ENCODE measurements around the gene EXOC1. TPM values are rescaled to one million over a fixed set of nuclear protein-coding genes. Genes with fewer than 3 reads are reported as not detected.

EXOC1 gene
- total RNA-seq, 1 experiment from 2014 or later, result 21.2 TPM

DNA sequence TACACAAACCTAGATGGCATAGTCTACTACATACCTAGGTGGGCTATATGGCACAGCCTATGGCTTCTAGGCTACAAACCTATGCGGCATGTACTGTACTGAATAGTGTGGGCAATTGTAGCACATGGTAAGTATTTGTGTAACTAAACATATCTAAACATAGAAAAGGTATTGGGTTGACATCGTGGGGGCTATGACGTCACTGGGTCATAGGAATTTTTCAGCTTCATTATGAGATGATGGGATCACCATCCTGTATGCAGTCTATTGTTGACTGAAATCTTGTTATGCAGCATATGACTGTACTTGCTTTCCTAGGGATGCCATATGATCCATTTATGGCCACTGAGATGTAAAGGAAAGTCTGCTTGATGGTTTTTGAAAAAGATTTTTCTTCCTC, 35.8 kb upstream of the EXOC1 start:
- H4K91ac ChIP-seq (ENCODE audit: insufficient read length, low read depth, low read length), result no peak overlapping the region
- Mint-ChIP-seq H3K4me3 (no peak overlapping the region), H3K27me3 (ENCODE audit: low read depth) (peaks cover 1% of the 10 kb centered on the region; the same call in 1 of the 2 replicates), H3K27ac (no peak overlapping the region), H3K4me1 (peaks cover 9 to 12% of the 10 kb centered on the region in 2 experiments), H3K36me3 (ENCODE audit: insufficient read depth in 1 of 3, low read depth in 3 of 3) (no peaks in the 10 kb centered on the region), H3K9me3 (no peaks in the 10 kb centered on the region)
- H2AFZ ChIP-seq (ENCODE audit: low read length), result no peak overlapping the region
- no peak overlapping the region for H3K56ac ChIP-seq (ENCODE audit: insufficient read length, low read depth, low read length)
- no peak overlapping the region for H3K9ac ChIP-seq (ENCODE audit: extremely low read depth, insufficient read length, low read length)
- H3K4me2 ChIP-seq (ENCODE audit: insufficient read depth, insufficient read length, low read length), result no peak overlapping the region
- H4K20me1 ChIP-seq (ENCODE audit: control insufficient read depth, insufficient read depth, insufficient read length), result no peaks in the 10 kb centered on the region
- no peaks in the 10 kb centered on the region for H3K27me3 ChIP-seq (ENCODE audit: insufficient read depth, low read length)
- TF ChIP-seq, protein P1, sequence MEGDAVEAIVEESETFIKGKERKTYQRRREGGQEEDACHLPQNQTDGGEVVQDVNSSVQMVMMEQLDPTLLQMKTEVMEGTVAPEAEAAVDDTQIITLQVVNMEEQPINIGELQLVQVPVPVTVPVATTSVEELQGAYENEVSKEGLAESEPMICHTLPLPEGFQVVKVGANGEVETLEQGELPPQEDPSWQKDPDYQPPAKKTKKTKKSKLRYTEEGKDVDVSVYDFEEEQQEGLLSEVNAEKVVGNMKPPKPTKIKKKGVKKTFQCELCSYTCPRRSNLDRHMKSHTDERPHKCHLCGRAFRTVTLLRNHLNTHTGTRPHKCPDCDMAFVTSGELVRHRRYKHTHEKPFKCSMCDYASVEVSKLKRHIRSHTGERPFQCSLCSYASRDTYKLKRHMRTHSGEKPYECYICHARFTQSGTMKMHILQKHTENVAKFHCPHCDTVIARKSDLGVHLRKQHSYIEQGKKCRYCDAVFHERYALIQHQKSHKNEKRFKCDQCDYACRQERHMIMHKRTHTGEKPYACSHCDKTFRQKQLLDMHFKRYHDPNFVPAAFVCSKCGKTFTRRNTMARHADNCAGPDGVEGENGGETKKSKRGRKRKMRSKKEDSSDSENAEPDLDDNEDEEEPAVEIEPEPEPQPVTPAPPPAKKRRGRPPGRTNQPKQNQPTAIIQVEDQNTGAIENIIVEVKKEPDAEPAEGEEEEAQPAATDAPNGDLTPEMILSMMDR (conservative IDR thresholded peaks at IDR 0.05), result no peak
- no peak overlapping the region for H2BK20ac ChIP-seq (ENCODE audit: low read depth, low read length, poor library complexity, severe bottlenecking)
- no peak overlapping the region for H3K18ac ChIP-seq (ENCODE audit: insufficient read length, low read depth, low read length)
- H3K14ac ChIP-seq (ENCODE audit: insufficient read depth, low read length), result no peak overlapping the region
- no peak overlapping the region for H2BK5ac ChIP-seq (ENCODE audit: insufficient read length, low read length)
- H3K9me3 ChIP-seq (ENCODE audit: control insufficient read depth, low read depth, low read length), result no peaks in the 10 kb centered on the region
- H2BK120ac ChIP-seq (ENCODE audit: low read depth, low read length, poor library complexity, severe bottlenecking), result no peak overlapping the region
- H2BK15ac ChIP-seq (ENCODE audit: low read depth, low read length), result no peak overlapping the region
- no peaks in the 10 kb centered on the region for H3K23me2 ChIP-seq (ENCODE audit: insufficient read length, low read depth, low read length, poor library complexity, severe bottlenecking)
- no peaks in the 10 kb centered on the region for H3K79me2 ChIP-seq (ENCODE audit: insufficient read depth, low read length)
- no peak overlapping the region for H3T11ph ChIP-seq (ENCODE audit: low read length)
- WGBS (ENCODE audit: extremely low coverage, insufficient read length, low lambda C conversion rate), result no CpG with 5 or more reads among the region's 3 CpGs
- no peak overlapping the region for H3K4ac ChIP-seq (ENCODE audit: low read depth, low read length)
- H3K27ac ChIP-seq (ENCODE audit: insufficient read length, low read depth, low read length), result no peak overlapping the region
- H4K8ac ChIP-seq (replicated peaks; ENCODE audit: insufficient read length, low read depth, low read length), result no peak overlapping the region
- H3K23ac ChIP-seq (ENCODE audit: insufficient read length, low read depth, low read length), result no peak overlapping the region
- no peak overlapping the region for H2AK5ac ChIP-seq (ENCODE audit: insufficient read length, low read length)
- no peak overlapping the region for H2BK12ac ChIP-seq (ENCODE audit: insufficient read length, low read depth, low read length)
- DNase-seq, result no peak
- H3K79me1 ChIP-seq (ENCODE audit: insufficient read depth, low read depth, low read length, poor library complexity, severe bottlenecking), result no peaks in the 10 kb centered on the region
- H3K4me1 ChIP-seq (ENCODE audit: insufficient read depth, low read length), result no peaks in the 10 kb centered on the region; the same call in 1 of the 2 replicates
- no peak overlapping the region for H4K5ac ChIP-seq (ENCODE audit: insufficient read length, low read depth, low read length)
